Measurements from ENCODE around the gene CDK7.

DNA sequence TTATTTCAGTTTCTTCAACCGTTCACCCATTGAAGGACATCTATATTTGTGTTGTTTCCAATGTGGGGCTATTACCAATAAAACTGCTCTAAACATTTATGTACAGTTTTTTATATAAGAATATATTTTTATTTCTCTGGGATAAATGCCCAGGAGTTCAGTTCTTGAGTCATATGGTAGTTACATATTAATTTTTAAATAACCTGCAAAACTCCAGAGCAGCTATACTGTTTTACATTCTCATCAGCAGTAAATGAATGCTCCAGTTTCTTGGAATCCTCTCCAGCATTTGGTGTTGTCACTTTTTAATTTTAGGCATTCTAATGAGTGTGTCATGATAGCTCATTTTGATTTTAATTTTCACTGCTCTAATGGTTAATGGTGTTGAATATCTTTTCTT is 36.2 kb downstream of the CDK7 start:
- TF ChIP-seq, protein P1, sequence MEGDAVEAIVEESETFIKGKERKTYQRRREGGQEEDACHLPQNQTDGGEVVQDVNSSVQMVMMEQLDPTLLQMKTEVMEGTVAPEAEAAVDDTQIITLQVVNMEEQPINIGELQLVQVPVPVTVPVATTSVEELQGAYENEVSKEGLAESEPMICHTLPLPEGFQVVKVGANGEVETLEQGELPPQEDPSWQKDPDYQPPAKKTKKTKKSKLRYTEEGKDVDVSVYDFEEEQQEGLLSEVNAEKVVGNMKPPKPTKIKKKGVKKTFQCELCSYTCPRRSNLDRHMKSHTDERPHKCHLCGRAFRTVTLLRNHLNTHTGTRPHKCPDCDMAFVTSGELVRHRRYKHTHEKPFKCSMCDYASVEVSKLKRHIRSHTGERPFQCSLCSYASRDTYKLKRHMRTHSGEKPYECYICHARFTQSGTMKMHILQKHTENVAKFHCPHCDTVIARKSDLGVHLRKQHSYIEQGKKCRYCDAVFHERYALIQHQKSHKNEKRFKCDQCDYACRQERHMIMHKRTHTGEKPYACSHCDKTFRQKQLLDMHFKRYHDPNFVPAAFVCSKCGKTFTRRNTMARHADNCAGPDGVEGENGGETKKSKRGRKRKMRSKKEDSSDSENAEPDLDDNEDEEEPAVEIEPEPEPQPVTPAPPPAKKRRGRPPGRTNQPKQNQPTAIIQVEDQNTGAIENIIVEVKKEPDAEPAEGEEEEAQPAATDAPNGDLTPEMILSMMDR (IDR thresholded peaks at IDR 0.05) = no peak
- TF ChIP-seq POLR2A (IDR thresholded peaks at IDR 0.05) = no peak

All from lower leg skin (tissue), 3 donors.